Left ventricle myocardium inferior (tissue), 1 donor: ENCODE data around the gene PA2G4. TPM values are rescaled to one million over a fixed set of nuclear protein-coding genes. Genes with fewer than 3 reads are reported as not detected.

Experiments
- DNase-seq: peaks from one replicate; pipeline ENCODE4 v3.0.0-alpha.2; 2020
- H3K27ac ChIP-seq: fragments of 200-600 bp; replicated peaks from 2 replicates; pipeline ENCODE4 v1.8.0; 2021
- H3K27me3 ChIP-seq: fragments of 200-600 bp; 2 replicates; pipeline ENCODE4 v1.8.0; 2021; ENCODE audit warnings: low read depth
- H3K36me3 ChIP-seq: fragments of 200-600 bp; 2 replicates; pipeline ENCODE4 v1.8.0; 2021
- H3K4me1 ChIP-seq: fragments of 200-600 bp; 2 replicates; pipeline ENCODE4 v1.8.0; 2021
- H3K4me3 ChIP-seq: fragments of 200-600 bp; 2 replicates; pipeline ENCODE4 v1.8.0; 2021; ENCODE audit warnings: mild to moderate bottlenecking, moderate library complexity
- H3K9me3 ChIP-seq: fragments of 200-600 bp; replicated peaks from 2 replicates; pipeline ENCODE4 v1.8.0; 2021
- intact Hi-C: fragments of 100-400 bp; cut with micrococcal nuclease; formaldehyde crosslinking; loops from one replicate; pipeline ENCODE4 v1.11.0; 2022
- total RNA-seq: library from RNA; stranded (reverse); fragmentation: NEBNext Ultra II Directional; extraction: Animal tissue kit (Norgen Biotek cat#: 25700); gene quantifications from one replicate; pipeline ENCODE4 v1.2.1, GENCODE V29; 2021
- TF ChIP-seq, protein P1 (sequence below): fragments of 200-600 bp; IDR thresholded peaks from 2 replicates; pipeline ENCODE4 v1.8.0; 2021; ENCODE audit warnings: antibody characterized with exemption, mild to moderate bottlenecking, borderline replicate concordance
- donor health status: DM: no; HTN: yes; CAD: no; lungs with severe emphysema.

Gene PA2G4
- total RNA-seq, 1 donor from 2014 or later = 65.7 TPM

DNA sequence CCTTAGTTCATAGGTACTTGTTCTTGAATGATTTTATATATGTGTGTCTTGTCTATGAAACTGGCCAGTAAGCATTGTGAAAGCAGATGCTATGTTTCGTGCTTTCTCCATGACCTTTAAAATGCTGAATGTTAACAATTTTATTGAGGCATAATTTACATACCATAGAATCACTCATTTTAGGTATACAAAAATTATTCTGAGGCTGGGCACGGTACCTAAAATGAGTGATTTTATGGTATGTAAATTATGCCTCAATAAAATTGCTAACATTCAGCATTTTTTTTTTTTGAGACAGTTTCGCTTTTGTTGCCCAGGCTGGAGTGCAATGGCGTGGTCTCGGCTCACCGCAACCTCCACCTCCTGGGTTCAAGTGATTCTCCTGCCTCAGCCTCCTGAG lies 30.5 kb downstream of the PA2G4 start:
- no peak for DNase-seq
- TF ChIP-seq, protein P1, sequence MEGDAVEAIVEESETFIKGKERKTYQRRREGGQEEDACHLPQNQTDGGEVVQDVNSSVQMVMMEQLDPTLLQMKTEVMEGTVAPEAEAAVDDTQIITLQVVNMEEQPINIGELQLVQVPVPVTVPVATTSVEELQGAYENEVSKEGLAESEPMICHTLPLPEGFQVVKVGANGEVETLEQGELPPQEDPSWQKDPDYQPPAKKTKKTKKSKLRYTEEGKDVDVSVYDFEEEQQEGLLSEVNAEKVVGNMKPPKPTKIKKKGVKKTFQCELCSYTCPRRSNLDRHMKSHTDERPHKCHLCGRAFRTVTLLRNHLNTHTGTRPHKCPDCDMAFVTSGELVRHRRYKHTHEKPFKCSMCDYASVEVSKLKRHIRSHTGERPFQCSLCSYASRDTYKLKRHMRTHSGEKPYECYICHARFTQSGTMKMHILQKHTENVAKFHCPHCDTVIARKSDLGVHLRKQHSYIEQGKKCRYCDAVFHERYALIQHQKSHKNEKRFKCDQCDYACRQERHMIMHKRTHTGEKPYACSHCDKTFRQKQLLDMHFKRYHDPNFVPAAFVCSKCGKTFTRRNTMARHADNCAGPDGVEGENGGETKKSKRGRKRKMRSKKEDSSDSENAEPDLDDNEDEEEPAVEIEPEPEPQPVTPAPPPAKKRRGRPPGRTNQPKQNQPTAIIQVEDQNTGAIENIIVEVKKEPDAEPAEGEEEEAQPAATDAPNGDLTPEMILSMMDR = no peak
- Histone ChIP-seq H3K4me1 (peaks cover 3% of the 10 kb centered on the region), H3K36me3 (peaks cover 98% of the 10 kb centered on the region), H3K27me3 (no peaks in the 10 kb centered on the region), H3K9me3 (no peaks in the 10 kb centered on the region), H3K27ac (no peak overlapping the region), H3K4me3 (no peak overlapping the region)
- intact Hi-C loops = no loop called here

DNA sequence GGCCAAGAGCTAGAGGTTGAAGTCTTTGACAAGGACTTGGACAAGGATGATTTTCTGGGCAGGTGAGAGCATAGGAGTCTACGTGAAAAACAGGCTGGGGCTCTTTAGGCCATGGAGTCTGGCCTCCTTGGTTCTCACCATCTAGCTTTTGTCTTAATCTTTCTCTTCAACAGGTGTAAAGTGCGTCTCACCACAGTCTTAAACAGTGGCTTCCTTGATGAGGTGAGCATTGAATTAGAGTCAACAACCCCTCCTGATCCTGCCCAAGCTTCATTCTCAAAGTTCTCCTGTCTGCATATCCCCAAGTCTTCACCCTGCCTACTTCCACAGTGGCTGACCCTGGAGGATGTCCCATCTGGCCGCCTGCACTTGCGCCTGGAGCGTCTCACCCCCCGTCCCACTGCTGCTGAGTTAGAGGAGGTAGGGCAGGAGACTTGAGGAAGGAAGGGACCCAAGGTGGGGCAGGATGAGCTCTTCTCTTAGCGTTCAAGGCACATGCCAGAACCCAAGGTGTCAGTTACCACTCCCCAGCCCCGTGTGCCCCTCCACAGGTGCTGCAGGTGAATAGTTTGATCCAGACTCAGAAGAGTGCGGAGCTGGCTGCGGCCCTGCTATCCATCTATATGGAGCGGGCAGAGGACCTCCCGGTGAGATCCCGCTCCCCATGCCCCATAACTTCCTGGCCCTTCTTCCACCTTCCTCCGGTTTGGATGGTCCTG lies 33.7 kb downstream of the PA2G4 start:
- DNase-seq = no peak
- TF ChIP-seq, protein P1 = no peak
- Histone ChIP-seq H3K4me3 (no peak overlapping the region), H3K9me3 (no peaks in the 10 kb centered on the region), H3K27ac (no peak overlapping the region), H3K36me3 (peaks cover 95% of the 10 kb centered on the region), H3K27me3 (no peaks in the 10 kb centered on the region), H3K4me1 (peaks cover 6% of the 10 kb centered on the region)
- intact Hi-C loops = no loop called here

DNA sequence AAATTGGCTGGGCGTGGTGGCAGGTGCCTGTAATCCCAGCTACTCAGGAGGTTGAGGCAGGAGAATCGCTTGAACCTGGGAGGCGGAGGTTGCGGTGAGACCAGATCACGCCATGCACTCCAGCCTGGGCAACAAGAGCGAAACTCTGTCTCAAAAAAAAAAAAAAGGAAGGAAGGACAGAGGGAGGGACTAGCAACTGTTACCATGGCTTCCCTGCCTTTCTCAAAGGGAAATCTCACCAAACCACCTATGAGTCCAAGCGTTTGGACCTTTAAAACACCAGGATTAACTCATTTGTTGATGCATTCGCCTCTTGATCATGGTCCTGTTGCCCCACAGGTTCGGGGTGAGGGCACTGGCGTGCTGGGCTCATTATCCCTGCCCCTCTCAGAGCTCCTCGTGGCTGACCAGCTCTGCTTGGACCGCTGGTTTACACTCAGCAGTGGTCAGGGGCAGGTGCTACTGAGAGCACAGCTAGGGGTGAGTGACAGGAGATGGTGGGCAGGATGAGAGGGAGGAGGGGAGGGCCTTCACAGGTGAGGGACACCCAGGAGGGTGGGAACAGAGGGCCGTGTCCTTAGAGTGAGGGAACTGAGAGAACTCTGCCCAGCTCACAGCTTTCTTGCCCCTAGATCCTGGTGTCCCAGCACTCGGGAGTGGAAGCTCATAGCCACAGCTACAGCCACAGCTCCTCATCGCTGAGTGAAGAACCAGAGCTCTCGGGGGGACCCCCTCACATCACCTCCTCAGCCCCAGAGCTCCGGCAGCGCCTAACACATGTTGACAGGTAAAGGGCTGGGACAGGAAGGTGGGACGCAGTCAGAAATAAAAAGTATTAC lies 37.8 kb downstream of the PA2G4 start:
- no peak overlapping the region for H3K4me3 ChIP-seq
- H3K27me3 ChIP-seq = no peaks in the 10 kb centered on the region
- intact Hi-C loops = no loop called here
- TF ChIP-seq, protein P1 = no peak
- peaks cover 41% of the 10 kb centered on the region for H3K4me1 ChIP-seq
- peaks cover 76% of the 10 kb centered on the region for H3K36me3 ChIP-seq
- peak overlapping the region; percentile 89 for H3K27ac ChIP-seq
- no peak for DNase-seq
- H3K9me3 ChIP-seq = no peaks in the 10 kb centered on the region

DNA sequence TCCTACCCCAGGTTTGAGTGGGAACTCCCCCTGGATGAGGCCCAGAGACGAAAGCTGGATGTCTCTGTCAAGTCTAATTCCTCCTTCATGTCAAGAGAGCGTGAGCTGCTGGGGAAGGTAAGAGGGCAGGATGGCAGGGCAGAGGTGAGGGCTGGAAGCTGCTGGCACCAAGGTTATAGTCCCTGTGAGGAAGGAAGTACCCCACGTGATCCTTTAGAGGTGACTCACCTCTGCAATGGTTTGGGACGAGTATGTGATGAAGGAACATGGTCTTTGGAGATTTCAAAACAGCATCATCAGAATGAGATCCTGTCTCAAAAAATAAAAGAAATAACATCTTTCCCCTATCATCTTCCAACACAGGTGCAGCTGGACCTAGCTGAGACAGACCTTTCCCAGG lies 38.9 kb downstream of the PA2G4 start:
- Histone ChIP-seq H3K9me3 (no peaks in the 10 kb centered on the region), H3K4me3 (no peak overlapping the region), H3K27me3 (no peaks in the 10 kb centered on the region), H3K36me3 (peaks cover 65% of the 10 kb centered on the region), H3K4me1 (peaks cover 42% of the 10 kb centered on the region), H3K27ac (peak overlapping the region; percentile 89)
- TF ChIP-seq, protein P1 = no peak
- intact Hi-C loops = no loop called here
- DNase-seq = no peak

DNA sequence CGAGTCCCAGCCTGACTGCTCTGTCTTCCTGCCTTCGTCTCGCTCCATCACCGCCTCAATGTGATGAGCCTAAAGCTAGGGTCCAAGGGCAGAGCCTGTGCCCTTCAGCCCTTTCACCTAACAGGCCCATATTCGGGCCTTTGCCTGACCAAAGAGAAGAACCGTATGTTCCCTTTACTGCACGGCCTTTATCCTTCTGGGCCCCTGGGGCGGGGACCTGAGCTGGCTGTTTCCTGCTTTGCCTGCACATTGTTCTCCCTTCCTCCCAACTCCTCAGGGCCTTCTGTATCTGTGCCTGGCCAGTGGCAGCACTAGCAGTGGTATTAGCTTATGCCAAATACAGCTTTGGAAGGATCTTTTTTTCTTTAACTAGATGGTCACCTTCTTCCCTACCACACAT lies 39.5 kb downstream of the PA2G4 start:
- Histone ChIP-seq H3K9me3 (no peaks in the 10 kb centered on the region), H3K27me3 (no peaks in the 10 kb centered on the region), H3K36me3 (peaks cover 58% of the 10 kb centered on the region), H3K27ac (peak overlapping the region; percentile 89), H3K4me1 (peaks cover 42% of the 10 kb centered on the region), H3K4me3 (no peak overlapping the region)
- TF ChIP-seq, protein P1 = no peak
- DNase-seq = peak; percentile 55
- intact Hi-C loops = no loop called here
